PFSK-1 (cell line): ENCODE measurements around the gene FXN.

Experiments
- POLR2AphosphoS5 ChIP-seq: IDR thresholded peaks from 2 replicates; pipeline ENCODE4 v1.6.1; 2012; ENCODE audit warnings: low read depth, mild to moderate bottlenecking, control low read depth, low read length, moderate library complexity
- TF ChIP-seq, protein P1 (sequence below), 2 experiments: IDR thresholded peaks; 2 replicates each; pipeline versions ENCODE4 v1.6.1 to v1.8.0; 2011 to 2012; ENCODE audit warnings: low read depth in 2 of 2, low read length in 2 of 2, control low read depth in 1 of 2, inconsistent platforms in 1 of 2, mild to moderate bottlenecking in 1 of 2, moderate library complexity in 1 of 2; ENCODE audit not compliant: insufficient read depth in 1 of 2

GRCh38 chr9:69045821-69046220 is 10.3 kb downstream of the FXN start:
- TF ChIP-seq POLR2AphosphoS5, result no peak
- TF ChIP-seq, protein P1, sequence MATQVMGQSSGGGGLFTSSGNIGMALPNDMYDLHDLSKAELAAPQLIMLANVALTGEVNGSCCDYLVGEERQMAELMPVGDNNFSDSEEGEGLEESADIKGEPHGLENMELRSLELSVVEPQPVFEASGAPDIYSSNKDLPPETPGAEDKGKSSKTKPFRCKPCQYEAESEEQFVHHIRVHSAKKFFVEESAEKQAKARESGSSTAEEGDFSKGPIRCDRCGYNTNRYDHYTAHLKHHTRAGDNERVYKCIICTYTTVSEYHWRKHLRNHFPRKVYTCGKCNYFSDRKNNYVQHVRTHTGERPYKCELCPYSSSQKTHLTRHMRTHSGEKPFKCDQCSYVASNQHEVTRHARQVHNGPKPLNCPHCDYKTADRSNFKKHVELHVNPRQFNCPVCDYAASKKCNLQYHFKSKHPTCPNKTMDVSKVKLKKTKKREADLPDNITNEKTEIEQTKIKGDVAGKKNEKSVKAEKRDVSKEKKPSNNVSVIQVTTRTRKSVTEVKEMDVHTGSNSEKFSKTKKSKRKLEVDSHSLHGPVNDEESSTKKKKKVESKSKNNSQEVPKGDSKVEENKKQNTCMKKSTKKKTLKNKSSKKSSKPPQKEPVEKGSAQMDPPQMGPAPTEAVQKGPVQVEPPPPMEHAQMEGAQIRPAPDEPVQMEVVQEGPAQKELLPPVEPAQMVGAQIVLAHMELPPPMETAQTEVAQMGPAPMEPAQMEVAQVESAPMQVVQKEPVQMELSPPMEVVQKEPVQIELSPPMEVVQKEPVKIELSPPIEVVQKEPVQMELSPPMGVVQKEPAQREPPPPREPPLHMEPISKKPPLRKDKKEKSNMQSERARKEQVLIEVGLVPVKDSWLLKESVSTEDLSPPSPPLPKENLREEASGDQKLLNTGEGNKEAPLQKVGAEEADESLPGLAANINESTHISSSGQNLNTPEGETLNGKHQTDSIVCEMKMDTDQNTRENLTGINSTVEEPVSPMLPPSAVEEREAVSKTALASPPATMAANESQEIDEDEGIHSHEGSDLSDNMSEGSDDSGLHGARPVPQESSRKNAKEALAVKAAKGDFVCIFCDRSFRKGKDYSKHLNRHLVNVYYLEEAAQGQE (IDR thresholded peaks at IDR 0.05; ENCODE audit: insufficient read depth in 1 of 2, low read depth in 2 of 2, low read length in 2 of 2), result no peak
